Adrenal gland (tissue), 5 donors: ENCODE results near the gene IFNGR1.

Experiments used
- POLR2A ChIP-seq, 2 donors: fragments of 450-650 bp; IDR thresholded peaks; one replicate each; pipeline ENCODE4 v1.6.1; 2017; ENCODE audit warnings: antibody characterized with exemption in 2 of 2, mild to moderate bottlenecking in 2 of 2, moderate library complexity in 1 of 2
- TF ChIP-seq, protein P1 (sequence below), 6 experiments: fragments of 450-650 bp in 4 of 6; fragments of 200-600 bp in 2 of 6; sonication (generic) in 1 of 6; IDR thresholded peaks; 1 replicate in 5 of 6; 2 replicates in 1 of 6; pipeline versions ENCODE4 v1.5.1 to v1.8.0; 2016 to 2021; ENCODE audit warnings: antibody characterized with exemption in 6 of 6, mild to moderate bottlenecking in 2 of 6, moderate library complexity in 1 of 6
- donor health status: DM: no; HTN: no; CAD: no.

GRCh38 chr6:137237413-137238170 lies 18.4 kb upstream of the IFNGR1 start:
- TF ChIP-seq, protein P1, sequence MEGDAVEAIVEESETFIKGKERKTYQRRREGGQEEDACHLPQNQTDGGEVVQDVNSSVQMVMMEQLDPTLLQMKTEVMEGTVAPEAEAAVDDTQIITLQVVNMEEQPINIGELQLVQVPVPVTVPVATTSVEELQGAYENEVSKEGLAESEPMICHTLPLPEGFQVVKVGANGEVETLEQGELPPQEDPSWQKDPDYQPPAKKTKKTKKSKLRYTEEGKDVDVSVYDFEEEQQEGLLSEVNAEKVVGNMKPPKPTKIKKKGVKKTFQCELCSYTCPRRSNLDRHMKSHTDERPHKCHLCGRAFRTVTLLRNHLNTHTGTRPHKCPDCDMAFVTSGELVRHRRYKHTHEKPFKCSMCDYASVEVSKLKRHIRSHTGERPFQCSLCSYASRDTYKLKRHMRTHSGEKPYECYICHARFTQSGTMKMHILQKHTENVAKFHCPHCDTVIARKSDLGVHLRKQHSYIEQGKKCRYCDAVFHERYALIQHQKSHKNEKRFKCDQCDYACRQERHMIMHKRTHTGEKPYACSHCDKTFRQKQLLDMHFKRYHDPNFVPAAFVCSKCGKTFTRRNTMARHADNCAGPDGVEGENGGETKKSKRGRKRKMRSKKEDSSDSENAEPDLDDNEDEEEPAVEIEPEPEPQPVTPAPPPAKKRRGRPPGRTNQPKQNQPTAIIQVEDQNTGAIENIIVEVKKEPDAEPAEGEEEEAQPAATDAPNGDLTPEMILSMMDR (IDR thresholded peaks at IDR 0.05): no peak
- no peak for TF ChIP-seq POLR2A (IDR thresholded peaks at IDR 0.05)
